ENCODE data around the gene BIN2. TPM values are rescaled to one million over a fixed set of nuclear protein-coding genes. Genes with fewer than 3 reads are reported as not detected.
"Not testable (repeated sequence)": the region's sequence is repeated elsewhere in the genome, so short reads cannot be mapped to it uniquely, and the experiment has no call there.

The BIN2 gene
- total and polyA plus RNA-seq, 2 of the 4 experiments (the other 2 are of a cell fraction): not detected

DNA sequence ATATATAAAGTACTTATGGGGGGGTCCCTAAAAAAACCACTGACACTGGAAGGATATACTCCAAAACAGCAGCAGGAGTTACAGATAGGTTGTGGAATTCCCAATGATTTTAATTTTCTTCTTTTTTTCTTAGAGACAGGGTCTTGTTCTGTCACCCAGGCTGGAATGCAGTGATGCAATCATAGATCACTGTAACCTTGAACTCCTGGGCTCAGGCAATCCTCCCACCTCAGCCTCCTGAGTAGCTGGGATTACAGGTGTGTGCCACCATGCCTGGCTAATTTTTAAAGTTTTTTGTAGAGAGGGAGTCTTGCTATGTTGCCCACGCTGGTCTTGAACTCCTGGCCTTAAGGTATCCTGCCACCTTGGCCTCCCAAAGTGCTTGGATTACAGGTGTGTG is 64.4 kb downstream of the BIN2 start:
- in situ Hi-C loops (cut with MboI; ENCODE audit: low sequenced_read_pairs); H3K4me1 ChIP-seq (ENCODE audit: control insufficient read depth, insufficient read depth, low read length); H3K9me3 ChIP-seq (ENCODE audit: control insufficient read depth, insufficient read depth, low read length); H4K20me1 ChIP-seq (ENCODE audit: insufficient read depth, low read length); H4K5ac ChIP-seq (ENCODE audit: low read depth, low read length); dilution Hi-C loops (cut with HindIII; ENCODE audit: low sequenced_read_pairs, unreplicated experiment); H3K27me3 ChIP-seq (ENCODE audit: control insufficient read depth, insufficient read depth, low read length); H2AK5ac ChIP-seq (ENCODE audit: low read depth, low read length); POLR2A ChIA-PET (ENCODE audit: unreplicated experiment); intact Hi-C loops (cut with micrococcal nuclease); H3K4ac ChIP-seq (ENCODE audit: low read depth, low read length); H3K14ac ChIP-seq (replicated peaks; ENCODE audit: low read depth, low read length); H2BK20ac ChIP-seq (ENCODE audit: low read depth, low read length); H3K4me2 ChIP-seq (ENCODE audit: low read depth, low read length); H3K56ac ChIP-seq (ENCODE audit: extremely low read depth, insufficient read depth, low read length); H2BK15ac ChIP-seq (ENCODE audit: low read depth, low read length); H2BK5ac ChIP-seq (ENCODE audit: low read depth, low read length, poor library complexity, severe bottlenecking); CTCF ChIA-PET; H3K36me3 ChIP-seq (ENCODE audit: control insufficient read depth, insufficient read depth, low read length); H4K8ac ChIP-seq (ENCODE audit: low read depth in 2 of 2, low read length in 2 of 2); BruUV-seq (replicated peaks); H3K4me3 ChIP-seq (ENCODE audit: insufficient read depth, low read depth, low read length); H3K18ac ChIP-seq (ENCODE audit: low read depth, low read length); H4K91ac ChIP-seq (ENCODE audit: insufficient read depth, low read depth, low read length); H3K27ac ChIP-seq (ENCODE audit: insufficient read depth, low read length); DNase-seq; H2AFZ ChIP-seq (replicated peaks; ENCODE audit: low read length, poor library complexity); H3K9ac ChIP-seq (ENCODE audit: low read depth, low read length); H2AK9ac ChIP-seq (replicated peaks; ENCODE audit: low read depth, low read length, poor library complexity); ATAC-seq (ENCODE audit: low read depth); H3K23ac ChIP-seq (ENCODE audit: low read depth, low read length); H2BK120ac ChIP-seq (ENCODE audit: low read depth, low read length): not testable (repeated sequence)
- 0 out of 2 replicates have a peak, but pooled peaks have one; percentile 13 for TF ChIP-seq CEBPB (IDR thresholded peaks at IDR 0.05; ENCODE audit: low read depth, low read length)
- WGBS, 2 experiments (ENCODE audit: extremely low coverage in 2 of 2, insufficient read length in 1 of 2): no CpG with 5 or more reads among the region's 1 CpG
- Histone ChIP-seq H3K79me1 (ENCODE audit: low read depth in 1 of 2, low read length in 2 of 2) (peaks cover 19 to 38% of the 10 kb centered on the region in 2 experiments; a peak in 3 of 4 replicates), H3K9me1 (ENCODE audit: insufficient read depth, low read length) (peaks cover 10% of the 10 kb centered on the region)

Data from IMR-90 (cell line).